CD4-positive, CD25-positive, alpha-beta regulatory T cell (primary cell): ENCODE data around the gene GALNT18. TPM values are rescaled to one million over a fixed set of nuclear protein-coding genes. Genes with fewer than 3 reads are reported as not detected.

Source experiments
- ATAC-seq, 2 donors: fragments of 150-1000 bp; cut with Tn5 transposase; one replicate each; pipeline ENCODE4 v1.10.0; 2021; ENCODE audit warnings: low read depth in 2 of 2, moderate number of reproducible peaks in 2 of 2, moderate library complexity in 1 of 2
- DNase-seq, 3 donors: peaks; one replicate each; pipeline versions ENCODE4 v3.0.0 to v3.0.0-alpha.2; 2012 to 2022; ENCODE audit warnings: mixed read lengths in 1 of 3
- H3K27ac ChIP-seq: one replicate; pipeline ENCODE4 v1.7.0; 2013; ENCODE audit warnings: mild to moderate bottlenecking, low read length; ENCODE audit not compliant: insufficient read depth, poor library complexity, severe bottlenecking
- H3K27me3 ChIP-seq: one replicate; pipeline ENCODE4 v1.7.0; 2013; ENCODE audit warnings: low read length; ENCODE audit not compliant: control insufficient read depth, insufficient read depth
- H3K36me3 ChIP-seq: one replicate; pipeline ENCODE4 v1.7.0; 2013; ENCODE audit warnings: mild to moderate bottlenecking, low read length, moderate library complexity; ENCODE audit not compliant: control insufficient read depth, insufficient read depth
- H3K4me1 ChIP-seq: 2 replicates; pipeline ENCODE4 v1.7.0; 2013; ENCODE audit warnings: mild to moderate bottlenecking, low read length; ENCODE audit not compliant: insufficient read depth, control insufficient read depth, poor library complexity, severe bottlenecking
- H3K4me3 ChIP-seq: one replicate; pipeline ENCODE4 v1.7.0; 2013; ENCODE audit warnings: low read depth, mild to moderate bottlenecking, low read length, moderate library complexity
- H3K9me3 ChIP-seq, 2 experiments: 1 replicate in 1 of 2; 2 replicates in 1 of 2; pipeline ENCODE4 v1.7.0; 2013; ENCODE audit warnings: low read length in 2 of 2, mild to moderate bottlenecking in 1 of 2, moderate library complexity in 1 of 2; ENCODE audit not compliant: control insufficient read depth in 2 of 2
- H3K27ac Mint-ChIP-seq, 3 donors: one replicate each; pipeline ENCODE4 v1.8.0; 2020 to 2022; ENCODE audit warnings: mild to moderate bottlenecking in 3 of 3, mixed read lengths in 3 of 3, moderate library complexity in 2 of 3
- H3K27me3 Mint-ChIP-seq: one replicate; pipeline ENCODE4 v1.8.0; 2022; ENCODE audit warnings: mild to moderate bottlenecking, mixed read lengths
- H3K36me3 Mint-ChIP-seq: one replicate; pipeline ENCODE4 v1.8.0; 2020; ENCODE audit warnings: mixed read lengths
- H3K4me1 Mint-ChIP-seq, 4 donors: one replicate each; pipeline ENCODE4 v1.8.0; 2020 to 2022; ENCODE audit warnings: mixed read lengths in 4 of 4, mild to moderate bottlenecking in 1 of 4
- H3K4me3 Mint-ChIP-seq, 4 donors: one replicate each; pipeline ENCODE4 v1.8.0; 2020 to 2022; ENCODE audit warnings: mild to moderate bottlenecking in 4 of 4, mixed read lengths in 4 of 4, moderate library complexity in 3 of 4
- H3K9me3 Mint-ChIP-seq, 7 donors: one replicate each; pipeline ENCODE4 v1.8.0; 2020 to 2022; ENCODE audit warnings: mixed read lengths in 7 of 7, mild to moderate bottlenecking in 3 of 7, moderate library complexity in 2 of 7
- polyA plus RNA-seq, 4 donors: library from polyadenylated mRNA; unstranded; fragments of 300-500 nt; fragmentation: Illumina TruSeq; gene quantifications; one replicate each; pipeline ENCODE4 v1.2.3, GENCODE V29; 2021
- total RNA-seq: library from RNA; stranded (reverse); gene quantifications from one replicate; pipeline ENCODE4 v1.2.3, GENCODE V29; 2022

GALNT18 gene
- total and polyA plus RNA-seq, 5 donors from 2014 or later = 0.10 TPM; not detected in 4

GRCh38 chr11:11640152-11640551 lies 18.3 kb upstream of the GALNT18 start:
- no peak overlapping the region for H3K27ac ChIP-seq
- no peak overlapping the region for H3K27ac Mint-ChIP-seq
- no peak overlapping the region for H3K4me3 ChIP-seq
- no peaks in the 10 kb centered on the region for H3K9me3 ChIP-seq
- H3K4me1 ChIP-seq = no peaks in the 10 kb centered on the region
- peaks cover 0 to 9% (median 2%) of the 10 kb centered on the region in 7 donors for H3K9me3 Mint-ChIP-seq
- no peaks in the 10 kb centered on the region for H3K36me3 Mint-ChIP-seq
- peaks cover 3% of the 10 kb centered on the region for H3K27me3 ChIP-seq
- DNase-seq (no peak), ATAC-seq (no peak)
- H3K36me3 ChIP-seq = no peaks in the 10 kb centered on the region
- no peaks in the 10 kb centered on the region for H3K4me1 Mint-ChIP-seq
- H3K27me3 Mint-ChIP-seq = no peaks in the 10 kb centered on the region
- no peak overlapping the region for H3K4me3 Mint-ChIP-seq

DNA sequence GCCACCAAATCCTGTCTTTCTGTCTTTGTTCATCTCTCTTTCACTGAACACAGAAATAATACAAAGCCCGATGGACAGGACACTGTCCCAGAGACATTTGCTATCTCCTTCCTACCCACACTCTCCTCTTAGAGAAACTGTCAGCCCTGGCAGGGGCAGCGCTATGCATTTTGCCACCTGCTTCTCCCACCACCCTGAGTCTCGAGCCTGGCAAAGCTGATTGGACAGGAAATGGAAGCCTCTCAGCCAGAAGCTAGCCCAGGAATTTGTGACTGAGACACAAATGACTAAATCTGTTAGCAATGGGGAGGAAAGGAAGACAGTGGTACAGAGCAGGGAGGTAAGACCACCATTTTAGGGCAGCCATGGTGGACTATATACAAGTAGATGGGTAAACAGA lies 14.9 kb upstream of the GALNT18 start:
- Histone ChIP-seq H3K27me3 (no peaks in the 10 kb centered on the region), H3K36me3 (no peaks in the 10 kb centered on the region), H3K4me1 (no peaks in the 10 kb centered on the region), H3K9me3 (no peaks in the 10 kb centered on the region), H3K27ac (no peak overlapping the region), H3K4me3 (no peak overlapping the region)
- Mint-ChIP-seq H3K27me3 (no peaks in the 10 kb centered on the region), H3K9me3 (peaks cover 0 to 3% (median 0%) of the 10 kb centered on the region in 7 donors), H3K36me3 (no peaks in the 10 kb centered on the region), H3K4me3 (no peak overlapping the region), H3K4me1 (no peaks in the 10 kb centered on the region), H3K27ac (no peak overlapping the region)
- no peak for ATAC-seq
- DNase-seq = no peak

DNA sequence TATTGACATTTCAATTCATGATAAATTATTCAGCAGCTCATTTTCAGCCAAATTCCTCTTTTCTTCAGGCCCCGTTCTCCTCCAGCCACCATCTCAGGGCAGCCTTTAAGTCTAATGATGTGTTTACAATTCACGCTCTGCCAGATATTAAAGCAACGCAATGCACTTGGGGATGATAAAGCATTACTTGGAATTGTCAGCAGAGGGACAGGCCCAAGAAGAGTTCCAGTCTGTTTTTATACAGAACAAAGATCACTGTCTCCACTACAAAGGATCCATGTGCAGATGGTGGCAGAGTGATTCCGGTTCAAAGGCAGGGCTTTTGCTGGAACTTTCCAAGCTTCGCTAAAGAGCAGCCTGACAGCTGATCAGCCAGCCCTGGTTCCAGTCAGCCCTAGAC lies 13.6 kb upstream of the GALNT18 start:
- no peak overlapping the region for H3K27ac Mint-ChIP-seq

DNA sequence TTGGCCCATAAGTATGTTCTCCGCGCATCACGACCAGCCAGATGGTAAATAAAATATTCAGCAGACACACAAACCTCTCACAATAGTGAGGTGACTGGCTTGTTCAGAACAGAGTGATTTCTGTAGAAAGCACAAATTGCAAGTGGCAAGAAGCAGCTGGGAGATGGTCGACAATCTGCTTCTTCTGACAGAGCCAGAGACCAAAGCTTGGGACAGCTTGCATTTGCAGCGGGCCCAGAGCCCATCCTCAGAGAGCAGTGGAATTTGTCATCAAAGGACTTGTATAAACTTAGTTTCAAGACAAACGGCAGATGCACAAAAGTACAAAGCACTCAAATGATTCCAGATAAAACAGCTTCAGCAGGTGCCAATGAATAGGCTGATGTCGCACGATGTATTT lies 7.6 kb upstream of the GALNT18 start:
- H3K4me1 ChIP-seq = no peaks in the 10 kb centered on the region
- no peak for ATAC-seq

More for the DNA sequence above, 13.6 kb upstream of the GALNT18 start:
- Histone ChIP-seq H3K4me3 (no peak overlapping the region), H3K4me1 (no peaks in the 10 kb centered on the region), H3K36me3 (no peaks in the 10 kb centered on the region), H3K27ac (no peak overlapping the region), H3K27me3 (no peaks in the 10 kb centered on the region), H3K9me3 (no peaks in the 10 kb centered on the region)
- DNase-seq = no peak
- peaks cover 0 to 2% (median 0%) of the 10 kb centered on the region in 7 donors for H3K9me3 Mint-ChIP-seq
- H3K36me3 Mint-ChIP-seq = no peaks in the 10 kb centered on the region
- no peak overlapping the region for H3K4me3 Mint-ChIP-seq
- no peaks in the 10 kb centered on the region for H3K4me1 Mint-ChIP-seq
- H3K27me3 Mint-ChIP-seq = no peaks in the 10 kb centered on the region
- no peak for ATAC-seq

GRCh38 chr11:11628651-11629050 lies 6.8 kb upstream of the GALNT18 start:
- no peak overlapping the region for H3K4me3 Mint-ChIP-seq
- Histone ChIP-seq H3K9me3 (no peaks in the 10 kb centered on the region), H3K36me3 (no peaks in the 10 kb centered on the region), H3K27me3 (peaks cover 5% of the 10 kb centered on the region), H3K4me3 (no peak overlapping the region), H3K27ac (no peak overlapping the region), H3K4me1 (no peaks in the 10 kb centered on the region)
- no peaks in the 10 kb centered on the region for H3K4me1 Mint-ChIP-seq
- DNase-seq (no peak), ATAC-seq (no peak)
- H3K27me3 Mint-ChIP-seq = peaks cover 6% of the 10 kb centered on the region
- no peak overlapping the region for H3K27ac Mint-ChIP-seq
- H3K36me3 Mint-ChIP-seq = no peaks in the 10 kb centered on the region
- no peaks in the 10 kb centered on the region for H3K9me3 Mint-ChIP-seq

More for the DNA sequence above, 7.6 kb upstream of the GALNT18 start:
- no peak overlapping the region for H3K27ac ChIP-seq
- Mint-ChIP-seq H3K27me3 (peaks cover under 1% of the 10 kb centered on the region), H3K27ac (no peak overlapping the region), H3K4me1 (no peaks in the 10 kb centered on the region), H3K36me3 (no peaks in the 10 kb centered on the region), H3K4me3 (no peak overlapping the region), H3K9me3 (no peaks in the 10 kb centered on the region)
- DNase-seq = no peak
- H3K27me3 ChIP-seq = peaks cover 5% of the 10 kb centered on the region
- H3K4me3 ChIP-seq = no peak overlapping the region
- no peaks in the 10 kb centered on the region for H3K36me3 ChIP-seq
- H3K9me3 ChIP-seq = no peaks in the 10 kb centered on the region

DNA sequence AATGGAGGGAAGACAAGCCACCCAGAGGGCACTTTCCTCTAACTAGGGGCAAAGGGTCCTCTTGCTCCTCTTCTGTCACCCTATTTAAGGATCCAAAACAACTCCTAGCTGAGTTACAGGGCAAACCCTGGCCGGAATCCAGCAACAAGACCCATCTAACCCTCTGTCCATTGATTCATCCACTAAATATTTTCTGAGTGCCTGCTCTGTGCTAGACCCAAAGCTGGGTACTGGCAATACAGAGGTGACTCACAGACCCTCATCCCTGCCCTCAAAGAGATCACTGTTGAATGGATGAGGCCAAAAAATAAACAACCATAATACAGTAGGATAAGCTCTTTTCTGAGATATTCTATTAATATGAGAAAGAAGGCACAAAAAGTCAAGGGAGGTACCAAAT lies 4.3 kb upstream of the GALNT18 start:
- no peak overlapping the region for H3K4me3 Mint-ChIP-seq
- H3K27me3 Mint-ChIP-seq = peaks cover 20% of the 10 kb centered on the region
- peaks cover 10% of the 10 kb centered on the region for H3K27me3 ChIP-seq
- H3K36me3 Mint-ChIP-seq = no peaks in the 10 kb centered on the region
- peaks cover 0 to 1% (median 0%) of the 10 kb centered on the region in 7 donors for H3K9me3 Mint-ChIP-seq
- no peak for ATAC-seq
- no peaks in the 10 kb centered on the region for H3K36me3 ChIP-seq
- no peak overlapping the region for H3K4me3 ChIP-seq
- H3K27ac ChIP-seq = no peak overlapping the region
- peaks cover 0 to 8% (median 3%) of the 10 kb centered on the region in 4 donors for H3K4me1 Mint-ChIP-seq
- H3K4me1 ChIP-seq = peaks cover 9% of the 10 kb centered on the region
- no peak overlapping the region for H3K27ac Mint-ChIP-seq
- no peak for DNase-seq
- H3K9me3 ChIP-seq = no peaks in the 10 kb centered on the region

DNA sequence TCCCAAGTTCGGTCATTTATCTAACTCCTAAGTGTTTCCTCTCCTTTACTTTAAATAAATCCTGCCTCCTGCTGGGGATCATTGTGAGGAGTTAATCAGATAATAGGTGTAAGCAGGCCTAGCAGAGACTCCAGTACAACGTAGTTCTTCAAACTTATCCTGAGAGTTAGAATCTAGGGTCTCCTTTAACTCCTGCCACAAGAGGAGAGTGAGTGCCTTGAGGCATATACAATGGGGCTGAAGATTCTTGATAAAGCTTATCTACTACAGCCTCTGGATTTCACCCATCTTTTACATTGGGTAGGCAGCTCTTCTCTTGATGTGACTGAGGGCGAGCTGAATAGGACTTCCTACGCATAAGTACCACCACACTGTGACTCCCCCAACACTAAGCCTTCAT lies 3.1 kb upstream of the GALNT18 start:
- Mint-ChIP-seq H3K4me3 (no peak overlapping the region), H3K9me3 (peaks cover 0 to 1% (median 0%) of the 10 kb centered on the region in 7 donors), H3K36me3 (no peaks in the 10 kb centered on the region), H3K27ac (no peak overlapping the region), H3K27me3 (peaks cover 21% of the 10 kb centered on the region), H3K4me1 (peaks cover 0 to 13% (median 3%) of the 10 kb centered on the region in 4 donors)
- no peak overlapping the region for H3K27ac ChIP-seq
- DNase-seq (no peak), ATAC-seq (no peak)
- peaks cover 11% of the 10 kb centered on the region for H3K27me3 ChIP-seq
- H3K4me1 ChIP-seq = peaks cover 16% of the 10 kb centered on the region
- no peak overlapping the region for H3K4me3 ChIP-seq
- no peaks in the 10 kb centered on the region for H3K36me3 ChIP-seq
- H3K9me3 ChIP-seq = no peaks in the 10 kb centered on the region

GRCh38 chr11:11624204-11624603 lies 2.4 kb upstream of the GALNT18 start:
- Mint-ChIP-seq H3K36me3 (no peaks in the 10 kb centered on the region), H3K4me1 (peaks cover 0 to 16% (median 3%) of the 10 kb centered on the region in 4 donors), H3K27me3 (peaks cover 29% of the 10 kb centered on the region), H3K27ac (no peak overlapping the region), H3K9me3 (peaks cover 0 to 2% (median 0%) of the 10 kb centered on the region in 7 donors), H3K4me3 (no peak overlapping the region)
- peaks cover 16% of the 10 kb centered on the region for H3K4me1 ChIP-seq
- no peaks in the 10 kb centered on the region for H3K36me3 ChIP-seq
- no peak overlapping the region for H3K4me3 ChIP-seq
- ATAC-seq (no peak), DNase-seq (no peak)
- H3K27me3 ChIP-seq = peaks cover 18% of the 10 kb centered on the region
- no peak overlapping the region for H3K27ac ChIP-seq
- H3K9me3 ChIP-seq = no peaks in the 10 kb centered on the region
